Right lobe of liver (tissue), 4 donors: ENCODE data around the gene ANXA10.

Experiments used
- CTCF ChIP-seq, 4 donors: fragments of 200-600 bp in 3 of 4; fragments of 450-650 bp in 1 of 4; IDR thresholded peaks; one replicate each; pipeline versions ENCODE4 v1.5.1 to v1.8.0; 2016 to 2022; ENCODE audit warnings: antibody characterized with exemption in 4 of 4, mild to moderate bottlenecking in 2 of 4
- POLR2A ChIP-seq: fragments of 450-650 bp; IDR thresholded peaks from one replicate; pipeline ENCODE4 v1.6.1; 2017; ENCODE audit warnings: antibody characterized with exemption, mild to moderate bottlenecking
- donor health status: DM: no; HTN: no; CAD: no.
- donor health status: DM: no; HTN: no; CAD: no.
- donor health status: DM: no; HTN: yes; CAD: no.

- TF ChIP-seq CTCF (IDR thresholded peaks at IDR 0.05) (no peak), POLR2A (no peak)
These were observed 38.9 kb downstream of the ANXA10 start for GRCh38 chr4:168131196-168131595.
